Suprapubic skin (tissue), 3 donors: ENCODE measurements around the gene SLC31A2.

ENCODE experiments used
- CTCF ChIP-seq, 2 donors: fragments of 200-600 bp in 1 of 2; fragments of 450-650 bp in 1 of 2; sonication (generic) in 1 of 2; IDR thresholded peaks; one replicate each; pipeline ENCODE4 v1.5.1; 2016 to 2019; ENCODE audit warnings: antibody characterized with exemption in 2 of 2, mild to moderate bottlenecking in 1 of 2, moderate library complexity in 1 of 2
- EP300 ChIP-seq: sonication (generic); formaldehyde crosslinking; IDR thresholded peaks from one replicate; pipeline ENCODE4 v1.6.1; 2017; ENCODE audit warnings: antibody characterized with exemption
- POLR2A ChIP-seq, 2 donors: fragments of 450-650 bp; IDR thresholded peaks; one replicate each; pipeline ENCODE4 v1.6.1; 2017; ENCODE audit warnings: antibody characterized with exemption in 2 of 2, mild to moderate bottlenecking in 2 of 2, moderate library complexity in 2 of 2

GRCh38 chr9:113148372-113148705 lies 2.5 kb upstream of the SLC31A2 start:
- TF ChIP-seq CTCF (IDR thresholded peaks at IDR 0.05) (no peak), EP300 (no peak), POLR2A (IDR thresholded peaks at IDR 0.05) (no peak)
